22Rv1 (cell line): ENCODE data around the gene G3BP1.
"Not testable (repeated sequence)": the region's sequence is repeated elsewhere in the genome, so short reads cannot be mapped to it uniquely, and the experiment has no call there.

Source experiments
- H3K27ac ChIP-seq: fragments of 450-650 bp; 2 replicates; pipeline ENCODE4 v1.5.1; 2017
- CTCF ChIP-seq: fragments of 450-650 bp; IDR thresholded peaks from 2 replicates; pipeline ENCODE4 v1.5.1; 2017; ENCODE audit warnings: mild to moderate bottlenecking
- ZFX ChIP-seq: fragments of 450-650 bp; IDR thresholded peaks from 2 replicates; pipeline ENCODE4 v1.6.1; 2017; ENCODE audit warnings: antibody characterized with exemption, borderline replicate concordance

The G3BP1 gene

DNA sequence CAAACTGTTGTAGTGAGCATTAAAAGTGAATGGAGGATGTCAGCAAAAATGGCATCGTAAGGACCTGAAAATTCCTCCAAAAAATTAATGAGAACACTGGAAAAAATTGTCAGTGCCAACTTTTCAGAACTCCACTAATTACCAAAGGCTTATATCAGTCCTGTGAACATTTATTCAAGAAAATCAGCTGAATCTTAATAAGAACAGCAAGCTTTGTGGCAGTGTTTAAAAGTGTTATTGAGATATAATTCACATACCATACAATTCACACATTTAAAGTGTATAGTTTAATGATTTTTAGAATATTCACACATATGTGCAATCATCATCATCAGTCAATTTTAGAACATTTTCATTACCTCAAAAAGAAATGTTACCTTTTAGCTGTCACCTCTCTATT, 57.6 kb downstream of the G3BP1 start:
- no peak for TF ChIP-seq ZFX
- no peak for TF ChIP-seq CTCF
- H3K27ac ChIP-seq, result no peak overlapping the region

DNA sequence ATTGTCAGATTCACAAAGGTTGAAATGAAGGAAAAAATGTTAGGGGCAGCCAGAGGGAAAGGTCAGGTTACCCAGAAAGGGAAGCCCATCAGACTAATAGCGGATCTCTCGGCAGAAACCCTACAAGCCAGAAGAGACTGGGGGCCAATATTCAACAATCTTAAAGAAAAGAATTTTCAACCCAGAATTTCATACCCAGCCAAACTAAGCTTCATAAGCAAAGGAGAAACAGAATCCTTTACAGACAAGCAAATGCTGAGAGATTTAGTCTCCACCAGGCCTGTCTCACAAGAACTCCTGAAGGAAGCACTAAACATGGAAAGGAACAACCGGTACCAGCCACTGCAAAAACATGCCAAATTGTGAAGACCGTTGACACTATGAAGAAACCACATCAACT, 61.1 kb downstream of the G3BP1 start:
- not testable (repeated sequence) for H3K27ac ChIP-seq

GRCh38 chr5:151846765-151847164, 75.0 kb downstream of the G3BP1 start:
- no peak for TF ChIP-seq CTCF
- TF ChIP-seq ZFX, result no peak
- no peak overlapping the region for H3K27ac ChIP-seq

DNA sequence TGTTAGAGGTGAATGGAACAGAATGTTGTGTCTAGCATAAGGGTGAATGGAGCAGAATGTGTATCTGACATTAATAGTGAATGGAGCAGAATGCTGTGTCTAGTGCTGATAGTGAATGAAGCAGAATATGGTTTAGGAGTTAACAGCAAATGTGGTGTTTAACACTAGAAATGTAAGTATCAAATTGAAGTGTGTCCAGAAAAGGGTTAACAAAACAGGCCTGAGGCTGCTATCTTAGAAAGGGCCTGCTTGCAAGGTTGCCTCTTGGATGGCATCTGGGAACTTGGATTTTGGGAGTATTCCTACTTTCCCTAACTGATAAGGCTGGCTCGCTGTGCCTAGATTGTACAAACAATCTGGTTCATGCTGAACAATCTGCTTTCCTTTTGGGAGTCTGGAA, 76.1 kb downstream of the G3BP1 start:
- H3K27ac ChIP-seq, result no peak overlapping the region
- no peak for TF ChIP-seq ZFX
- TF ChIP-seq CTCF, result no peak

DNA sequence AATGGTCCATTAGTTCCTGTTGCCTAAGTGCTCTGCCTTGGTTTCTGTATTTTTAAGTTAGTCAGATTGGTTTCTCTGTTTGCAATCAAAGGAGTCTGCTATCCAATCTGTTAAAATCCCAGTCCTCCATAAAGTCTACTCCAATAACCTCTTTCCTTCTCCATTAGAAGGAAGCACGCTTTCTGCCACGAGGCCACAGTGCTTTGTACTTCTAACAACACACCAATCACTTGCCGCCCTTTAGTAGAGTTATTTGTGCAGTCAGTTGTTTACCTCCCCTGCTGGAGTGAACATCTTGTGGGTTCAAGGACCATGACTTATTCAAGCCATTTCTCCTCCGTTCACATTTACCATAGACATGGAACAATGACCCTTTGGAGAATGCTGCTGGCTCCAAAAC, 83.9 kb downstream of the G3BP1 start:
- H3K27ac ChIP-seq, result no peak overlapping the region
- TF ChIP-seq CTCF, result no peak
- TF ChIP-seq ZFX, result no peak

DNA sequence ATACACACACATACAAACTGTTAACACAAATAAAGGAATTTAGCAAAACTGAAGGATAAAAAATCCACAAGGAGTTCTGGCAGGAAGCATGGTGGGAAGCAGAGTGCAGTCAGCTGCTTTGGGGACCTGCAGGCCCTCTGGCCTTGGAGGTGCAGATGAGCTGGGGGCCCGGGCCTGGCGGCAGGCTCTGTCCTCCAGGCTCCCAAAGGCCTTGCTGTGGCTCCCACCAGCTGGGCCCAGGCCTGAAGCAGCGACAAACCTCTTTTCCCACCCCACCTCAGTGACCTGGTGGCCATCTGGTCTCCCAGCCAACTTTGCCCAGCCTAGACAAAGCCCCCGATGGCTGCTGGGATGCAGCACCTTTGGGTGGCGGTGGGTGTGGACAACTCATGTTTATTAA, 85.1 kb downstream of the G3BP1 start:
- TF ChIP-seq CTCF (no peak), ZFX (no peak)
- no peak overlapping the region for H3K27ac ChIP-seq

DNA sequence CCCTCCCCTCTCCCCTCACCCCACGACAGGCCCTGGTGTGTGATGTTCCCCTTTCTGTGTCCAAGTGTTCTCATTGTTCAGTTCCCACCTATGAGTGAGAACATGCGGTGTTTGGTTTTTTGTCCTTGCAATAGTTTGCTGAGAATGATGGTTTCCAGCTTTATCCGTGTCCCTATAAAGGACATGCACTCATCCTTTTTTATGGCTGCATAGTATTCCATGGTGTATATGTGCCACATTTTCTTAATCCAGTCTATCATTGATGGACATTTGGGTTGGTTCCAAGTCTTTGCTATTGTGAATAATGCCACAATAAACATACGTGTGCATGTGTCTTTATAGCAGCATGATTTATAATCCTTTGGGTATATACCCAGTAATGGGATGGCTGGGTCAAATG, 89.1 kb downstream of the G3BP1 start:
- H3K27ac ChIP-seq, result not testable (repeated sequence)
